A549 (cell line): ENCODE measurements around the gene OR10A5. TPM values are rescaled to one million over a fixed set of nuclear protein-coding genes. Genes with fewer than 3 reads are reported as not detected.

Source experiments
- ATAC-seq, 2 experiments: fragments of 200-7000 bp in 1 of 2; fragments of >200 bp in 1 of 2; cut with Nextera tagmentation in 1 of 2; cut with Tn5 transposase in 1 of 2; 3 replicates each; pipeline versions ENCODE4 v1.8.0 to v1.9.1; 2018 to 2020; ENCODE audit warnings: mild to moderate bottlenecking in 1 of 2, moderate library complexity in 1 of 2
- CTCF ChIA-PET: fragments of 300-600 bp; sonication (Branson Sonifier 250); formaldehyde crosslinking; extraction: SDS; loops from one replicate; lab custom pipeline; 2021; ENCODE audit warnings: antibody characterized with exemption, inconsistent platforms; lab: Yijun Ruan, JAX
- POLR2A ChIA-PET: fragments of 350-600 bp; formaldehyde crosslinking; extraction: SDS; loops from one replicate; lab custom pipeline; 2021; ENCODE audit warnings: antibody characterized with exemption, inconsistent platforms; lab: Yijun Ruan, JAX
- DNase-seq, 2 experiments: peaks; one replicate each; pipeline versions ENCODE4 v3.0.0 to v3.0.0-alpha.2; 2011 to 2016; ENCODE audit warnings: low read depth in 1 of 2, low spot score in 1 of 2
- FAIRE-seq: peaks from 2 replicates; lab custom pipeline; 2011; peaks lifted over from hg19 to GRCh38; lab: Jason Lieb, UNC
- H3K27ac ChIP-seq, 2 experiments: fragments of >200 bp; sonication (Bioruptor Twin); formaldehyde crosslinking; 3 replicates each; pipeline ENCODE4 v1.5.1; 2016 to 2017
- H3K4me1 ChIP-seq: fragments of >200 bp; sonication (Bioruptor Twin); formaldehyde crosslinking; 3 replicates; pipeline ENCODE4 v1.6.1; 2016
- H3K4me2 ChIP-seq: fragments of >200 bp; sonication (Bioruptor Twin); formaldehyde crosslinking; 3 replicates; pipeline ENCODE4 v1.6.1; 2016
- H3K4me3 ChIP-seq: fragments of >200 bp; sonication (Bioruptor Twin); formaldehyde crosslinking; 3 replicates; pipeline ENCODE4 v1.5.1; 2016
- H3K9me3 ChIP-seq: fragments of >200 bp; sonication (Bioruptor Twin); formaldehyde crosslinking; 3 replicates; pipeline ENCODE4 v1.6.1; 2016
- BHLHE40 ChIP-seq: IDR thresholded peaks from 2 replicates; pipeline ENCODE4 v1.6.1; 2012; ENCODE audit warnings: low read depth, low read length, inconsistent platforms
- CEBPB ChIP-seq, 2 experiments: fragments of >200 bp in 1 of 2; sonication (Bioruptor Twin) in 1 of 2; formaldehyde crosslinking in 1 of 2; IDR thresholded peaks; 2 replicates each; pipeline ENCODE4 v1.6.1; 2012 to 2016
- CHD4 ChIP-seq: fragments of 200-600 bp; sonication (generic); IDR thresholded peaks from 2 replicates; pipeline ENCODE4 v1.6.1; 2016; ENCODE audit warnings: antibody characterized with exemption, mild to moderate bottlenecking, borderline replicate concordance
- CTCF ChIP-seq: fragments of >200 bp; sonication (Bioruptor Twin); formaldehyde crosslinking; IDR thresholded peaks from 3 replicates; pipeline ENCODE4 v1.5.1; 2016
- EHF ChIP-seq: fragments of 250-450 bp; sonication (Bioruptor Pico); IDR thresholded peaks from 2 replicates; pipeline ENCODE4 v1.5.0; 2020; ENCODE audit warnings: mild to moderate bottlenecking
- ELK1 ChIP-seq: fragments of 150-350 bp; IDR thresholded peaks from 2 replicates; pipeline ENCODE4 v1.6.1; 2014; ENCODE audit warnings: low read depth, mild to moderate bottlenecking, low read length
- FOSB ChIP-seq: fragments of 250-450 bp; sonication (Bioruptor Pico); IDR thresholded peaks from 2 replicates; pipeline ENCODE4 v1.5.0; 2020; ENCODE audit warnings: mild to moderate bottlenecking, moderate library complexity
- HOXA7 ChIP-seq: fragments of 250-450 bp; sonication (Bioruptor Pico); IDR thresholded peaks from 2 replicates; pipeline ENCODE4 v1.5.0; 2020; ENCODE audit warnings: mild to moderate bottlenecking, moderate library complexity
- HOXB13 ChIP-seq: fragments of 250-450 bp; sonication (Bioruptor Pico); IDR thresholded peaks from 2 replicates; pipeline ENCODE4 v1.5.0; 2020; ENCODE audit warnings: low read depth, mild to moderate bottlenecking, moderate library complexity
- HOXB5 ChIP-seq: fragments of 250-450 bp; sonication (Bioruptor Pico); IDR thresholded peaks from 2 replicates; pipeline ENCODE4 v1.5.0; 2020; ENCODE audit warnings: mild to moderate bottlenecking, moderate library complexity
- JUNB ChIP-seq: fragments of >200 bp; sonication (Bioruptor Twin); formaldehyde crosslinking; IDR thresholded peaks from 2 replicates; pipeline ENCODE4 v1.6.1; 2016
- KDM1A ChIP-seq: fragments of 200-600 bp; sonication (generic); IDR thresholded peaks from 2 replicates; pipeline ENCODE4 v1.6.1; 2016; ENCODE audit warnings: low read depth, mild to moderate bottlenecking
- MAFK ChIP-seq: fragments of 450-650 bp; IDR thresholded peaks from 2 replicates; pipeline ENCODE4 v1.6.1; 2014; ENCODE audit not compliant: partially characterized antibody
- MAX ChIP-seq: IDR thresholded peaks from 2 replicates; pipeline ENCODE4 v1.6.1; 2012
- MAZ ChIP-seq: fragments of 150-350 bp; IDR thresholded peaks from 2 replicates; pipeline ENCODE4 v1.6.1; 2014; ENCODE audit warnings: antibody characterized with exemption, low read depth, low read length, borderline replicate concordance
- MYC ChIP-seq: IDR thresholded peaks from 2 replicates; pipeline ENCODE4 v1.6.1; 2012; ENCODE audit warnings: mild to moderate bottlenecking, inconsistent platforms, low read length, improper control_type of control experiment, borderline replicate concordance
- NFE2L2 ChIP-seq: fragments of 150-350 bp; conservative IDR thresholded peaks from 2 replicates; pipeline ENCODE4 v1.6.1; 2014; ENCODE audit warnings: low read length
- NPAS2 ChIP-seq: fragments of 250-450 bp; sonication (Bioruptor Pico); IDR thresholded peaks from 2 replicates; pipeline ENCODE4 v1.8.0; 2022; ENCODE audit warnings: mild to moderate bottlenecking, moderate library complexity, borderline replicate concordance
- PBX3 ChIP-seq: IDR thresholded peaks from 2 replicates; pipeline ENCODE4 v1.6.1; 2012
- PHF8 ChIP-seq: fragments of 200-600 bp; sonication (generic); IDR thresholded peaks from 2 replicates; pipeline ENCODE4 v1.6.1; 2016; ENCODE audit warnings: low read depth, mild to moderate bottlenecking, antibody characterized with exemption, moderate library complexity, borderline replicate concordance
- POLR2AphosphoS2 ChIP-seq: conservative IDR thresholded peaks from 2 replicates; pipeline ENCODE4 v1.6.1; 2012; ENCODE audit warnings: low read length, improper control_type of control experiment, inconsistent platforms
- RAD21 ChIP-seq, 2 experiments: fragments of >200 bp in 1 of 2; sonication (Bioruptor Twin) in 1 of 2; formaldehyde crosslinking in 1 of 2; IDR thresholded peaks in 1 of 2; conservative IDR thresholded peaks in 1 of 2; 2 replicates in 1 of 2; 3 replicates in 1 of 2; pipeline ENCODE4 v1.6.1; 2012 to 2018; ENCODE audit warnings: inconsistent platforms in 1 of 2
- RARB ChIP-seq: fragments of 250-450 bp; sonication (Bioruptor Pico); IDR thresholded peaks from 2 replicates; pipeline ENCODE4 v1.8.0; 2021; ENCODE audit warnings: mild to moderate bottlenecking, moderate library complexity
- RCOR1 ChIP-seq: fragments of 150-350 bp; IDR thresholded peaks from 2 replicates; pipeline ENCODE4 v1.6.1; 2014; ENCODE audit warnings: antibody characterized with exemption, low read length, low read depth
- RFX5 ChIP-seq: fragments of 450-650 bp; IDR thresholded peaks from 2 replicates; pipeline ENCODE4 v1.7.1; 2014; ENCODE audit warnings: antibody characterized with exemption, mild to moderate bottlenecking, moderate library complexity
- SREBF2 ChIP-seq: fragments of 450-650 bp; IDR thresholded peaks from 2 replicates; pipeline ENCODE4 v1.6.1; 2014; ENCODE audit warnings: mild to moderate bottlenecking, moderate library complexity
- TFCP2L1 ChIP-seq: fragments of 250-450 bp; sonication (Bioruptor Pico); IDR thresholded peaks from 2 replicates; pipeline ENCODE4 v1.5.0; 2021; ENCODE audit warnings: mild to moderate bottlenecking
- ZNF302 ChIP-seq: fragments of 250-450 bp; sonication (Bioruptor Pico); IDR thresholded peaks from 2 replicates; pipeline ENCODE4 v1.9.0; 2021; ENCODE audit warnings: inconsistent platforms, mild to moderate bottlenecking, moderate library complexity
- WGBS: methylation state at CpG from one replicate; pipeline ENCODE4 v1.1.6; 2017; ENCODE audit errors: missing lambda C conversion rate; 5-methylcytosine and 5-hydroxymethylcytosine counted together
- polyA plus RNA-seq, 4 experiments: library from polyadenylated mRNA; depleted of rRNA in 3 of 4; stranded (reverse); fragments of >200 nt; fragmentation: RNase III in 1 of 4; extraction: RNeasy Plus Mini Kit Qiagen cat#74134 plus additional on column Dnase treatment in 1 of 4; gene quantifications; 2 replicates in 3 of 4; 3 replicates in 1 of 4; pipeline ENCODE4 v1.2.3, GENCODE V29; 2011 to 2017

Gene OR10A5
- polyA plus RNA-seq, 2 of the 4 experiments (the other 2 are of a cell fraction) = not detected

GRCh38 chr11:6841694-6842093 lies 3.8 kb upstream of the OR10A5 start:
- no peak for ATAC-seq
- TF ChIP-seq PBX3 = no peak
- TF ChIP-seq MAX = no peak
- no peak overlapping the region for H3K27ac ChIP-seq
- no peaks in the 10 kb centered on the region for H3K4me1 ChIP-seq
- no peak overlapping the region for H3K4me2 ChIP-seq
- ChIA-PET POLR2A (no interaction called here), CTCF (no interaction called here)
- DNase-seq = no peak
- H3K9me3 ChIP-seq = no peaks in the 10 kb centered on the region
- FAIRE-seq = no peak
- H3K4me3 ChIP-seq = no peak overlapping the region

GRCh38 chr11:6843670-6844069 lies 1.8 kb upstream of the OR10A5 start:
- 3% methylated on average over 2 of the region's 2 CpGs for WGBS
- FAIRE-seq = no peak
- no peaks in the 10 kb centered on the region for H3K9me3 ChIP-seq
- no peak overlapping the region for H3K27ac ChIP-seq
- POLR2A ChIA-PET = no interaction called here
- no peaks in the 10 kb centered on the region for H3K4me1 ChIP-seq
- TF ChIP-seq HOXB13 (CRISPR knock-in tag) (no peak), RARB (CRISPR knock-in tag) (no peak), CTCF (no peak), TFCP2L1 (no peak), RFX5 (no peak), PHF8 (no peak), MAFK (no peak), HOXA7 (CRISPR knock-in tag) (no peak), CEBPB (IDR thresholded peaks at IDR 0.05) (no peak), JUNB (no peak)
- TF ChIP-seq, all 56 proteins: peak for 0
- no peak for DNase-seq
- no peak for ATAC-seq
- no peak overlapping the region for H3K4me3 ChIP-seq
- no peak overlapping the region for H3K4me2 ChIP-seq
- CTCF ChIA-PET = no interaction called here

- DNase-seq (no peak), FAIRE-seq (no peak), ATAC-seq (no peak)
- TF ChIP-seq MAX (no peak), KDM1A (no peak), RAD21 (conservative IDR thresholded peaks at IDR 0.05 in 1 of 2, IDR thresholded peaks at IDR 0.05 in 1 of 2) (no peak), TFCP2L1 (no peak), ELK1 (no peak), MAZ (no peak), EHF (CRISPR knock-in tag) (no peak), SREBF2 (no peak)
- Histone ChIP-seq H3K27ac (no peak overlapping the region), H3K4me3 (no peak overlapping the region), H3K4me1 (no peaks in the 10 kb centered on the region), H3K9me3 (no peaks in the 10 kb centered on the region), H3K4me2 (no peak overlapping the region)
- WGBS = 29% methylated on average over 5 of the region's 5 CpGs
- POLR2A ChIA-PET = no interaction called here
- CTCF ChIA-PET = no interaction called here
Measured at GRCh38 chr11:6844356-6844755, 1.1 kb upstream of the OR10A5 start.

- no peak for ATAC-seq
- 72% methylated on average over 2 of the region's 2 CpGs for WGBS
Measured at GRCh38 chr11:6850526-6850925, 5.0 kb downstream of the OR10A5 start.

More at GRCh38 chr11:6850526-6850925, 5.0 kb downstream of the OR10A5 start:
- FAIRE-seq (no peak), DNase-seq (no peak)
- no peak overlapping the region for H3K4me2 ChIP-seq
- no peak overlapping the region for H3K4me3 ChIP-seq
- H3K4me1 ChIP-seq = no peaks in the 10 kb centered on the region
- no peaks in the 10 kb centered on the region for H3K9me3 ChIP-seq
- ChIA-PET POLR2A (no interaction called here), CTCF (no interaction called here)
- TF ChIP-seq FOSB (CRISPR knock-in tag) (no peak), CHD4 (no peak), ZNF302 (CRISPR knock-in tag) (no peak), NFE2L2 (no peak), HOXB5 (CRISPR knock-in tag) (no peak), HOXB13 (CRISPR knock-in tag) (no peak), NPAS2 (CRISPR knock-in tag) (no peak), JUNB (no peak), POLR2AphosphoS2 (no peak), MYC (no peak), RCOR1 (no peak), MAZ (no peak), BHLHE40 (no peak)
- H3K27ac ChIP-seq = no peak overlapping the region
